GM19328 (cell line): ENCODE results near the gene LITAFD.

Source experiments
- ATAC-seq: cut with Tn5 transposase; IDR thresholded peaks from one replicate; pipeline ENCODE4 v1.9.1; 2021; ENCODE audit warnings: mild to moderate bottlenecking, moderate library complexity; ENCODE audit not compliant: unreplicated experiment

The LITAFD gene

DNA sequence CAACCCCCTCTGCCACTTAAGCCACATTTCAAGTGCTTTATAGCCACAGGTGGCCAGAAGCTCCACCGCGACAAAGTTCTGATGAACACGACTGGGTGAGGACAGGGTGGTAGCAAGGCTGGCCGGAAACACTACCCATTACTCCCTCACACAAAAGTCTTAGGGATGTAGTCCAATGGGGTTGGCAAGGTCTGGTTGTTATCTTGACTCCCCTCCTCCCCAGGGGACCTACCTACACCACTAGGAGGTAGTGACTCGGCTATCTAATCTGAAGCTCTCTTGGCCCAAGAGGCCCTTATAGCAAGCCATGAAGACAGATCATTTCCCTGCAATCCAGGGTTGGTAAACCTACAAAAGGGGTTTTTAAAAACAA is 8.4 kb downstream of the LITAFD start:
- no peak for ATAC-seq

DNA sequence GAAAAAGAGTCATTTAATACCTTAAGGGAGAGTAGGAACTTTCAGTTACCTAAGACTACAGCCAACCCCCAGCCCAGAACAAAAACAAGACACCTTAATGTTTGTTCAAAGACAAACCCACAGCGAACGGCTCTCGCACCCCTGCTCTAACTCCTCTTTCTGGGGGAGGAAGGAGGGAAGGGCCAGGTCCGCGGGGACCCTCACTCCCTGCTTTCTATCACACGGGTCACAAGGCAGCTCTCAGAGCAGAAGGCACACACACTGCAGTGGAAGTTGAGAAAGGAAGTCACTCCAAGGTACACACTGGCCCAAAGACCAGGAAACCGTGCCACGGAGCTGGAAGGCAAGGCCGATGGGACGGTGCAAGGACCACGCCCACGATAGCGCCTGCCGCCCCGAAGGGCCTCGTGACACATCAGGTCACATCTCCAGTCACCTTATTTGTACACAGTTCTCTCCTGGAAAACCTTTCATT is 10.0 kb downstream of the LITAFD start:
- peak; percentile 24 for ATAC-seq

DNA sequence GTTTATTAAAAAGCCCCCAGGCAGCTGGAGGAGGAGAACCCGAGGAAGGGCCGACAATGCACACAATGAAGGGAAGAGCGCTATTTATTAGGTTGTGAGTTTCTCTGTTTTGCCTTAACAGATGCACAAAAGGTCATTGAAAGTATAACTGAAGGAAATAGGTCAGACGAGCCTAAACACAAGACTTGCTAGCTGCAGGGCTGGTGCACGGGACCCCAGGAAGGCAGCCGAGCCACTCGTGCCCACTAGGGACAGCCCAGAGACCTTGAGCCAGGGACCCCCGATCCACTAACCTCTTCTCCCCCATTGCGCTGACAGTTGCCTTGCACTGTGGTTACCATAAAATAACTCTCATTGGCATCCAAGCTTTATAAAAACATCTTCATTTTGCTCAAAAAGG is 11.3 kb downstream of the LITAFD start:
- no peak for ATAC-seq

DNA sequence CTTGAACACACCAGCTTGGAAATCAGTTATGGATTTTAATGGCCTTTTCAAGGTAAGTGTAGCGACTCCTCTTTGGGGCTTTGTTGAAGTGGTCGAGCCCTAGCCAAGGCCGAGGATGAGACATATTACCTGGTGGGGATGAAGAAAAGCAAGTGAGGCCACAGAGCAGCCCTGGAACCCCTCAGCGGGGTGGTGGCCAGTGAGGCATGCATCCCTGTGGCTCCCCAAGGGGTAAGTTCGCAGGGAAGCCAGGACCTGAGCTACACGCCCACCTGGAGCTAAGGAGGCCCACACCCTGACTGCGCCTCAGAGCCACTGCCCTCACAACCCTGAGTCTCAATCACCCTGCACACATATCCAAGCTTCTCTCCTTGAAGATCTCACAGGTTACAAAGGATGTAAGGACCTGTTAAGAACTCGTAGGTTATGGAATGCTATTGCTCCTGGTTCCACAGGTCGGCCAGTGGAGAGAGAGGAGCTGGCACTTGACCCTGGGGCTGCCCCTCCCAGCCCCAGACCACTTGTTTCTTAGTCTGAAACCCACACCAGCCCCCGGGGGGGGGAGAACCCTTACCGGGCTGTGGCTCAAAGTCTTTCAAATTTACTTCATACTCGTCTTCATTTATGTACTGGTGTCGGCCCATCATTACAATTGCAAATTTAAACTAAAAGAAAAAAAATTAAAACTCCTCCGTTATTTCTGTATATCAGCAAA is 12.0 kb downstream of the LITAFD start:
- ATAC-seq = no peak

DNA sequence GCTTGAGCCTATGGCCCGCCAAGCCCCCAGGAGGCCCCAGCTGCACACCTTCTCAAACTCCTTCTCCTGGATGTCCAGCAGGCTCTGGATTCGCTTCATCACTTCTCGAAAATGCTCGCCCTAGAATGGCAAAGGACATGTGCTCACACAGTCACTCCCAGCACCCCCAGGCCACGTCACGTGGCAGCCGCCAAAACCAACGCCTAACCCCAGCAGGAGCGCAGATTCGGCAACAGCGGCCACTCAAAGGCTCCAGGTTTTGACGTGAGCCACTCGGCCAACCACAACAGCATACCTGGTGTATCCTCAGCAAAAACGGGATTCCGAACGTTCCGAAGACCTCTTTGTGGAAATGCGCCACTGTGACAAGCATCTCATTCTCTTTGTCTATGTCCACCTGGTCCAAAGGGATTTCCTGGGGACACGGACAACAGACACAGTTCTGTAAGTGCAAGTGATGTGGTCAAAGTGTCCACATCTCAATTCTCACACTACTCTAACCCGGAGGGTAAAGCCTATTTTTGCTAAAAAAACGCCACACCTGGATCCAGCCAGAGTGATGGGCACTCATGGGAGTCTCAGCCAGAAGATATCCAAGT is 12.7 kb downstream of the LITAFD start:
- ATAC-seq = no peak

DNA sequence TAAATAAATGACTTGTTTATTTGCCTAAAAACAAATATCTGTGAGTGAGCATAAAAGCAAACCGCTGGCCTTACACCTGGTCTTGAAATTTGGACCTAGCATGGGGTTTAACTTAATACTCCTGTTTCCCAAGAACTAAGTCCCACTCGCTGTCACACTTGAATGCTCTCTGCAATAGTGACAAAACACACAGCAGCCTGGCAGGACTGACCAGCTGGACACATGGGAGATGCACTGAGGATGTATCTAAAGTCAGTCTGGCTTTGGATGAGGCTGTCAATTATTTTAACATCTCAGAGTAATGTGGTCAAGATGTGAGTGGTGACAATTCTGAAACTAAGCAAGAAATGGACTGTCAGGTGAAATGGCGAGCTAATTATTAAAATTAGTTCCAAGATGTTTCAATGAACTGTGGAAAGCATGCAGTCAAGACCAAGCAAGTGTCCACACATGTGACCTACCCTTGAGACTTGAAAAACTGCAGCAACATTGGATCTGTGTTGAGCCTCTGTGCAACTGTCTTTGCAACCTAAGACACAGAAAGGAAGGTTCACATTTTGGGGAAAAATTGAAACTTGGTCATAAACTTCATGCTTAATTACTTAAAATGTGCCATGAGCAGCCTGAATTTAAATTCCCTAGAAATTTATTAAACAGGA is 16.6 kb downstream of the LITAFD start:
- ATAC-seq = no peak

DNA sequence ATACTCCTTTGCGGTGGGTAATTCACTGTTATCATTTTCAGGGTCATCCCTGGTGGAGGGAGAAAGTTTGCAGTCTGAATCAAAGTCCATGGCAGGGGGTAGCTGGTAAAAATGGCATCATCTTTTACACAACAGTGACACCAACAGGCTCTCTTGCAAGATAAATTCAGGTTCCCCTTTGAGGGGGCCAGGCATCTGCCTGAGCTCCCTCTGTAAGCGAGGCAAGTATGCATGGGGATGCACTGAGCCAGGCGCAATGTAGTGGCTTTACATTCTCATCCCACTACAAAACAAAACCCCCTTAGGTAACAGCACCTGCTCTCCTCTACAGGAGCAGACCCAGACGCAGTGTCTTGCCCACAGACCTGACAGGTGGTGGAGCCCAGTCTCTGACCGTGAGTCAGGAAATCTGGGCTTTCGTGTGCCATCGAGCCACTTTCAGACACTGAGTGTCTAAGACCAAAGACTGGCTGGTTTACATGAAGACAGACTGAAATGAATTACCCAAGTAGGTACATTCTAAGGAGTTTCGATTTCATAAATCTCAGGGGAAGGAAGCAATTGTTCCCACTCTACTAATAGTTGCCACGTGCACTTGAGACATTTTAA is 17.7 kb downstream of the LITAFD start:
- no peak for ATAC-seq

DNA sequence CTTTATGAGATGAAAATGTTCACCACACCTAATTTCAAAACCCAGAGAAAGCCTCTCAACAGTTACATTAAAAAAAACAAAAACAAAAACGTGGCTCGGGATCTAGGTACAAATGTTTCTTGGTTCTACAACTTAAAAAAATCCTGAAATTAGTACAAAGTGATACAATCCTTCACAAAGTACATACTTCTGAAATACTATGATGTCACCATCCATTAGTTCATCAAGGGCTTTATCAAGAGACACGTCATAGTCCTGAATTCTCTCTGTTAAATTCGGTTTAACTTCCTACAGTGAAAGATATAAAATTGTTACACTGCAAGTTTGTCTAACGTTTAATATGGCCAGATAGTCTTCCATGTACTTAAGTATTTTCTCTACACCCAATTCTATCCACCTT is 18.2 kb downstream of the LITAFD start:
- ATAC-seq = no peak

DNA sequence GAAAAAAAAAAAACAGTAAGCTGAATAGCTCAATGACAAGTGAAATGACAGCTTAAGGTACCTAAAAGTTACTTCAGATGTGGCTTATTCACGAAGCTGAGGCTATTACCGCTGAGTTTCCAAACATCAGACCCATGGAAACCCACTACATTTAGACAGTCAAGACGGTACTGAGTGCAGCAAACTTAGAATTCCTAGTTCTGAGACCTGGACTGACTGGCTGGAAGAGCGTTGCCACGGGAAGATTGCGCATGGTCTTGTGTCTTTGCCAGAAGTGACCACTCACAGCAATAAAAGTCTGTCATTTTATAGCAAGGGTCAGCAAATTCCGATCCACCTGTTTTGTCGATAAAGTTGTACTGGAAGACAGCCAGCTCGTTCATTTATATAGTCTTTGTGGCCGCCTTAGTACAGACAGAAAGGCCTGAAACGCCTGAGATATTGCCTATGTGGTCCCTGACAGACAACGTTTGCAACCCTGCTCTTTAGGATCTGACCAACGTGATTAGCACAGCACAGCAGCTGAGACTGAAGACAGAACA is 19.2 kb downstream of the LITAFD start:
- ATAC-seq = no peak

DNA sequence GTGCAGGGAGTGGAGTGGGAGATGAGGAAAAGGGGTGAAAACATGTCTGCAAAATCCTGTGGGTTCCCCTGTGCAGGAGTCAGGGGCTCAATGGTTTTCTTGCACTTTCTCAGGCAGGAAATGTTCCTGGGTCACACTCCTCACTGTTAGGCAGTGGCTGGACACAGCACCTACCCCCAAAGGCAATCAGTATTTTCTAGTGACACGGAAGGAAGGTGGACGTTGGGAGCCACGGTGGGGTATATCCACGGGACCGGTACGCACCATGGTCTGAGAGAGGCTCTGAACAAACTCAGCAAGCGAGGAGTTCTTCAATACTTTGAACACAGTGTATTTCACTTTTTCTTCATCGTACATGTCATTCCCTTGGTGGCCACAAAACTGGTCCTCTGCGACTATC is 20.9 kb downstream of the LITAFD start:
- no peak for ATAC-seq

DNA sequence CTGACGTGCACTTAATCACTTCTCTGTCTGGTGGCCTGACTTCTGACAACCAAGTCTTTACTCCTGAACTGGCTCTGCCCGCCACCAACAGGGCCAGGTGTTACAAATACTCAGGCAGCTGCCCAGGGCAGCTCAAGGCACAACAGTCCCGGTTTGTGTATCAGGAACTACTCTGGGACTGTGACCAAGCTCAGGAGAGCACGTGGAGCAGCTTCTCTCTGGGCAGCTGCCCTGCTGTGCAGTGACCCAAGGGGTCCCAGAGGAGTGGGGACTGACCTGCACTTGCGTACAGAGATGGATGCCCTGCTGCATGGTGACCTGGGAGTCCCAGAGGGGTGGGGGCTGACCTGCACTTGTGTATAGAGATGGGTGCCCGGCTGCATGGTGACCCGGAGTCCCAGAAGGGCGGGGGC is 21.9 kb downstream of the LITAFD start:
- no peak for ATAC-seq

DNA sequence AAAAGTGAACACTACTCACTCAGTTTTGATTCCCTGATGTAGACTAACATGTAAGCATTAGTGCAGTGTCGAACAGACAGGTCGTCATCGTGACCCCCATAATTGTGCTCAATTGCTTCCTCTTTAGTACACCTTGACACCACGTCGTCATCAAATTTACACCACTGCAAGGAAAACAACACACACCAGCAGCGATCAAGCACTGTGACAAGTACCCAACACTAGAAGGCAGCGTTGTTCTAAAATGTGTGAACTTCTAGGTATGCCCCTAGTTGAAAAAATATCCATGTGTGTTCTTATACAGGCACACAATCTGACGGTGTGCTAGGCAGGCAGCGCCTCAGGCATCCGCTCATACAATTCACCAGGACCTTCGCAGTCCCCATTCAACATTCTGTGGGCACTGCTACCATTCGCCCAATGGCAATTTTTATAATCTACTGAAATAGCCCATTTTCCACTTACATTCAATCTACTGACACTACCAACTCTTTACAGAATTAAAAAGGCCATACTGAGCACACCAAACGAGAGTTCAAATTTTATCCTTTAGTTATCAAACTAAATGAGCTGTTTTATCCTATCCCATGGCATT is 23.1 kb downstream of the LITAFD start:
- no peak for ATAC-seq

DNA sequence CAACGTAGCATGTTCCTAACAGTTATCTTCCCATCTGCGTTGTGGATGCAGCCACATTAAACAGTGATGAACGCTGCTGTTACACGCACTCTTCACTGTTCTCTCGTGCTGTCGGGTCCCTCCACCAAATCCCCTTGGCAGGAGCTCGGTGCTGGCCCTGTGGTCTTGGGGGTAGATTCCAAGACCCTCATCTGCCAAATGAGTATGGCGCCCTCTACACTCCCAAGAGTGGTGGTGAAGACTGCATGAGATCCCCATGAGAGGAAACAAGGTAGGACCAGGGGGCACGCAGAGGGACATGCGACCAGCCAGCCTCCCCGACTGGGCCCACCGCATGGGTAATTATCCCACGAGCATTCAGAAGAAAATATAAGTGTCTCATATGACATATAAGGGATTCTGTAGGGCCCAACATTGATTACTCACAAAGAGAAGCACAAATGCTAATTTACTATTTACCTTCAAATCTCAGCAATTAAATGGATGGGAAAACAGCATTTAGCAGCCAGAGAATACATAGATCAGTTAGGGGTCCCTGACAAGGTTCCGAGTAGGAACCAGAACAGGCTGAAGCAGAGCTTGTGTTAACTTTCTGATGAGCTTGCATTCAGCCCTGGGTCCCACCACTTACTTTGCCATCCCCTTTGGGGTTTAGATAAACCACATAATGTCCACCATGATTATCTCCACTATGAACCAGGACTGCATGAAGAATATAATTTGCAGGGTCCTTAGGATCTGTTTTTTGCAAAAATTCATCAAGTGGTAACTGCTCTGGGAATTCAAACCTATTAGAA is 23.8 kb downstream of the LITAFD start:
- no peak for ATAC-seq

DNA sequence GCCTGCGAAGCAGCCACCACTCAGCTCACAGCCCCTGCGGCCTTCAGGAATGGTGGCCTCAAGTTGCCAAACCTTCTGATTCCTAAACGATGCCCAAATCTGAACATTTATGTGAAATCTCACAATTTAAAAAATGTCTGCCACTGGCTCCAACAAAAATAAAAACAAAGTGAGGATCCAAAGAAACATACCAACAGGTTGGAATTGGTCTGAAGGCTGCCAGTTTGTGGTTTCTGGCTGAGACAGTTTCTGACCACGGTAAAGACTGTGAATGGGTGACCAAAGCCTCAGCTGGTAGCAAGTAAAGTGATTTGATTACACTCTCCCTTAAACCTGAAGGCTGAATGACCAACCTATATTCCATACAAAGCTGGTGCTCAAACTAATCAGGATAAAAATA is 24.9 kb downstream of the LITAFD start:
- no peak for ATAC-seq

DNA sequence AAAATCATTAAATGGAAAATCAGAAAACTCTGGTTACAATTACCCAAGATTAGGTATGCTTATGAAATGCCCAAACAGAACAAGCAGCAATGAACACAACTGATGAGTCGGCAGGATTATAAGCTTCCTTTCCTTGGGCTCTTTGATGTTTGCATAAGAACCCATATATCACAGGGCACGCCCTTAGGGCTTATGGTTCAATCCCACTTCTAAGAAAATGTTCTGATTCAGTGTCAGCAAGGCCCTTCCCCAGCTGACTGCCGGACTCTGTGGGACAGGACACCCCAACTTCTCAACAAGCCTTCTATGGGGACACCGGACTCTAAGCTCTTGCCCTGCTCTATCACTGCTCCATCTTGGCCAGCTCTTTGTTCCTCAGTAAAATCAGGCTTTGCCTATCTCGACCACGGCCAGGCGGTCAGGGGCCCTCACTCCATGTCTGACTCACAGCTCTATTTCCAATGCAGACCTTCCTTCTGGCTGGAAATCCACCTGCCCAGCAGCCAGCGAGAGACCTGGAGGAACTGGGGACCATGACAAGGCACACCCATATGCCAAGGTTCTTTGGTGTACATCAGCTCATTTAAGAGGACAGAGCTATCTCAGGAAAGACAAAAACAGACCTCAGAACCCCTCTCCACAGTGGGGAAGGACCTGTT is 26.8 kb downstream of the LITAFD start:
- no peak for ATAC-seq

DNA sequence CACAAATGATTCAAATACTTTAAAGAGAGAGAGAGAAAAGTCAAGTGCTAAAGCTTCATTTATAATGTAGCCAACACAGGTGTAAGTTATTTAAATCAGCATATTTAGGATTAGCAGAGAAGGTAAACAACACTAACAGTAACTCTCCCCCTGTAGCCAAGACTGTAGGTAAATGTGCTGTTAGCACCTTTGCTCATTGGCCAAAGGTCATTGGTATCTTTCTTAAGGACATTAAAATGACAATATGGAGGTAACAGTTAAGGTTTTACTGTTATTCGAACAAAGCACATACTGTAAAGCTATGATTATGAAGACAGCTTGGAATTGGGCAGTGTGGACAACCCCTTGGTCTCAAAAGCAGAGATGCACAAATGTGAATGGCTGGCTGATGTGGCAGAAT is 28.7 kb downstream of the LITAFD start:
- no peak for ATAC-seq

DNA sequence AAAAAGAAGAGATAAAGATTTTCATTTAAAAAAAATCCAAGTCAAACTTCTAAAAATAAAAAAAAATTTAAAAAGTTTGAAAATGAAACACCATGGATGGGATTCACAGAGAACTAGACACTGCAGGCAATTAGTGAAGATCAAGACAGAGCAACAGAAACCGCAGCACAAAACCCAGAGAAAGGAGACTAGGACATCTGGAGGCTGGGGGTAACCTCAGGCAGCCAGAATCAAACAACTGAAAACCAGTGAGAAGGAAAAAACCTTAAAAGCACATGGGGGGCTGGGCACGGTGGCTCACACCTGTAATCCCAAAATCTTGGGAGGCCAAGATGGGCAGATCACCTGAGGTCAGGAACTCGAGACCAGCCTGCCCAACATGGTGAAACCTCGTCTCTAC is 30.6 kb downstream of the LITAFD start:
- no peak for ATAC-seq

DNA sequence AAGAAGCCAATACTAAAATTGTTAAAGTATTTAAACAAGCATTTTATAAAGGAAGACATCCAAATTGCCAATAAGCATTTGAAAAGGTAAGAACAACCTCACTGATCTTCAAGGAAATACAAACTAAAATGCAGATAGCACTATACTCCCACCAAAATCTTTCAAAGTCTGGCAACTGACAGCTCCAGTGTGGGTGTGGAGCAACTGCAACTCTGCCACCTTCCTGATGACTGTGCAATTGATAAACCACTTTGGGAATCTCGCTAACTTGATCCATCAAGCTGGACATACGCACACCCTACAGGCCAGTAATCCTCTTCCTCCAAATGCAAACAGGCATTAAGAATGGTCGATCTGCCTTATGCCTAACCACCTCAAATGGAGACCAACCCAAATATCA is 31.9 kb downstream of the LITAFD start:
- ATAC-seq = no peak

DNA sequence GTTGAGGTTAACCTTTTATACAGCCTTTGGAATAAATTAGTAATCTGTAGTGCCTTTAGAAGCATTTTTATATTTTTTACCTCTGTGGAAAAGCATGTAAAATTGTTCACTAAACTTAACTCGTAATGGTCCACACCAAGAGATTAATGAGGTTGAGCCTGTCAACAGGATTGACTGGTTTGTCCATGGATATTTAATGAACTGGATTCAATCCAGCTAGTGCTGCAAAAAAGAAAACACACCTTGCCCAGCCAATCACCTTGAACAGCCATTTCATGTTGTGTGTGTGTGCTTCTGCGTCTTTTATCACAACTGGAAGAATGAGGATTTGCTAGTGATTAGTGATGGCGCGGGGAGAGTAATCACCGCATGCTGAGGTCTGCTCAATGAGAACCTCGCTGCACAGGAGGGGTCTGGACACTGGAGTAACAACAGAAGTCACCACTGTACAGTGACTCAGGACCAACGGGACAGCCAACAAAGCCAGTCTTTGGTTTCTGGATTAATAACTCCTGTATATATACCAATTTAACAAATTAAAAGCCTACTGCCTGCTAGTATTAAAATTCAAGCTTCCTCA is 33.7 kb downstream of the LITAFD start:
- ATAC-seq = no peak
